Trophoblast cell (in vitro differentiated cells and primary cell): ENCODE measurements around the gene IRF7.
A peak's percentile ranks its signal among the peaks of the same experiment; 100 is the strongest.

ENCODE experiments used
- DNase-seq, 2 donors: peaks; one replicate each; pipeline ENCODE4 v3.0.0-alpha.2; 2016
- H2AFZ ChIP-seq: 2 replicates; pipeline ENCODE4 v1.6.1; 2013; ENCODE audit warnings: low read length, moderate library complexity, mild to moderate bottlenecking; ENCODE audit not compliant: insufficient read depth, poor library complexity
- H2AK5ac ChIP-seq: 2 replicates; pipeline ENCODE4 v1.6.1; 2013; ENCODE audit warnings: mild to moderate bottlenecking, low read length
- H2BK120ac ChIP-seq: 2 replicates; pipeline ENCODE4 v1.6.1; 2013; ENCODE audit warnings: low read length, mild to moderate bottlenecking, moderate library complexity; ENCODE audit not compliant: insufficient read depth, poor library complexity
- H2BK12ac ChIP-seq: 2 replicates; pipeline ENCODE4 v1.6.1; 2013; ENCODE audit warnings: mild to moderate bottlenecking, low read length, moderate library complexity
- H2BK5ac ChIP-seq: 2 replicates; pipeline ENCODE4 v1.6.1; 2013; ENCODE audit warnings: low read length, low read depth, moderate library complexity, mild to moderate bottlenecking; ENCODE audit not compliant: poor library complexity
- H3K14ac ChIP-seq: 2 replicates; pipeline ENCODE4 v1.6.1; 2013; ENCODE audit warnings: mild to moderate bottlenecking, low read length
- H3K18ac ChIP-seq: 2 replicates; pipeline ENCODE4 v1.6.1; 2013; ENCODE audit warnings: mild to moderate bottlenecking, low read length
- H3K23ac ChIP-seq: 2 replicates; pipeline ENCODE4 v1.6.1; 2013; ENCODE audit warnings: low read length
- H3K27ac ChIP-seq: 2 replicates; pipeline ENCODE4 v1.5.1; 2013; ENCODE audit warnings: low read depth, mild to moderate bottlenecking, inconsistent platforms, low read length, moderate library complexity
- H3K27me3 ChIP-seq: 2 replicates; pipeline ENCODE4 v1.6.1; 2013; ENCODE audit warnings: inconsistent platforms, mild to moderate bottlenecking, low read length, moderate library complexity; ENCODE audit not compliant: insufficient read depth
- H3K36me3 ChIP-seq, 2 experiments: 1 replicate in 1 of 2; 2 replicates in 1 of 2; pipeline ENCODE4 v1.6.1; 2013; ENCODE audit warnings: low read length in 2 of 2, mild to moderate bottlenecking in 2 of 2, moderate library complexity in 1 of 2; ENCODE audit not compliant: insufficient read depth in 2 of 2, control insufficient read depth in 1 of 2
- H3K4ac ChIP-seq: 2 replicates; pipeline ENCODE4 v1.6.1; 2013; ENCODE audit warnings: low read depth, mild to moderate bottlenecking, low read length, moderate library complexity
- H3K4me1 ChIP-seq, 2 experiments: 1 replicate in 1 of 2; 2 replicates in 1 of 2; pipeline ENCODE4 v1.6.1; 2013; ENCODE audit warnings: low read length in 2 of 2, mild to moderate bottlenecking in 2 of 2, moderate library complexity in 1 of 2; ENCODE audit not compliant: insufficient read depth in 2 of 2, control insufficient read depth in 1 of 2
- H3K4me2 ChIP-seq: 2 replicates; pipeline ENCODE4 v1.6.1; 2013; ENCODE audit warnings: inconsistent platforms, mild to moderate bottlenecking, low read length, moderate library complexity
- H3K4me3 ChIP-seq: 2 replicates; pipeline ENCODE4 v1.5.1; 2013; ENCODE audit warnings: mild to moderate bottlenecking, low read depth, low read length, inconsistent platforms
- H3K79me1 ChIP-seq: one replicate; pipeline ENCODE4 v1.6.1; 2013; ENCODE audit warnings: low read length
- H3K79me2 ChIP-seq: 2 replicates; pipeline ENCODE4 v1.6.1; 2013; ENCODE audit warnings: low read length, mild to moderate bottlenecking; ENCODE audit not compliant: control insufficient read depth, insufficient read depth, poor library complexity
- H3K9ac ChIP-seq: 2 replicates; pipeline ENCODE4 v1.6.1; 2013; ENCODE audit warnings: mild to moderate bottlenecking, low read length
- H3K9me3 ChIP-seq: 2 replicates; pipeline ENCODE4 v1.6.1; 2013; ENCODE audit warnings: low read depth, mild to moderate bottlenecking, control low read depth, inconsistent platforms, low read length; ENCODE audit not compliant: insufficient read depth
- H4K12ac ChIP-seq: 2 replicates; pipeline ENCODE4 v1.6.1; 2013; ENCODE audit warnings: low read depth, mild to moderate bottlenecking, low read length, moderate library complexity
- H4K8ac ChIP-seq: 2 replicates; pipeline ENCODE4 v1.6.1; 2013; ENCODE audit warnings: low read depth, mild to moderate bottlenecking, low read length, moderate library complexity
- H4K91ac ChIP-seq: one replicate; pipeline ENCODE4 v1.6.1; 2013; ENCODE audit warnings: low read depth, mild to moderate bottlenecking, low read length, moderate library complexity
- WGBS: extraction: QIAGEN DNeasy Blood & Tissue Kit; methylation state at CpG from one replicate; pipeline ENCODE4 v1.1.7; 2013; ENCODE audit warnings: missing lambda C conversion rate; ENCODE audit not compliant: insufficient read length, insufficient coverage; ENCODE audit errors: extremely low coverage; 5-methylcytosine and 5-hydroxymethylcytosine counted together

IRF7 gene

DNA sequence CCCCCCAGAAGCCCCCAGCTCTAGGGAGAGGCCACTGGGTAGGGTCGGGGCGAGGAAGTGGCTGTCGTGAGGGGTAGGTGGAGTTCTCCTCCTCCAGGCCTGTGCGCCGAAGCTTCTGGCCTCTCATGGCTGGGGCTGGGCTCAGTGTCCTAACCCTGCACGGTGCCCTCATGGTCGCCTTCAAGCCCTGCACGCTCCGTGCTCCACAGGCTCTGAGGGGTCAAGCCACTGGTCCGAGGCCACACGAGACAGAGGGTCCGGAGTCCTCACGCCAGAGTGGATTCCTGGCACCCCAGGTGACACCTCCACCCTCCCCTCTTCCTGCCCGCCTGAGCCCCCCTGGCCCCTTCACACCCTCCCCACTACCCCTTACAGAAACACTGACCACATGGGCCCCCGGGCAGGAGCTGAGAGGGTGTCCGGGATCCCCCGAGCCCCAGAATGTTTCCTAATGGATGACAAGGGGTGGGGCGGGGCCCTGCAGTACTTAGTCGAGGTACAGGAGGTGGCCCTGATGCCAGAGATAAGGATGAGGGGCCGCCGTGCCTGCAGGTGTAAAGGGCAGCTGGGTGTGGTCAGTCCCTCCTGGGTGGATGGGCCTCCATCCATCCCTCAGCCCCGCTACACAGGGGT is 10.0 kb upstream of the IRF7 start:
- Histone ChIP-seq H3K4me2 (no peak overlapping the region), H4K8ac (no peak overlapping the region), H3K4me3 (no peak overlapping the region), H2BK5ac (no peak overlapping the region), H3K23ac (no peak overlapping the region), H3K9ac (no peak overlapping the region), H3K4ac (no peak overlapping the region), H3K79me1 (no peaks in the 10 kb centered on the region), H3K4me1 (peaks cover 0 to 7% of the 10 kb centered on the region in 2 experiments), H3K9me3 (peaks cover 1% of the 10 kb centered on the region), H3K27ac (no peak overlapping the region), H2BK12ac (no peak overlapping the region), H2AFZ (no peak overlapping the region), H2AK5ac (no peak overlapping the region), H3K27me3 (peaks cover 5% of the 10 kb centered on the region), H2BK120ac (no peak overlapping the region), H3K36me3 (peaks cover 0 to 2% of the 10 kb centered on the region in 2 experiments), H4K91ac (no peak overlapping the region), H4K12ac (no peak overlapping the region), H3K18ac (no peak overlapping the region), H3K14ac (no peak overlapping the region), H3K79me2 (no peaks in the 10 kb centered on the region)
- WGBS, result no CpG with 5 or more reads among the region's 22 CpGs
- no peak for DNase-seq

- Histone ChIP-seq H3K14ac (no peak within 1 kb of the TSS), H3K4me3 (no peak within 1 kb of the TSS), H3K79me1 (no peaks in the 10 kb centered on the region), H3K27me3 (peaks cover 5% of the 10 kb centered on the region), H3K4ac (no peak within 1 kb of the TSS), H3K9me3 (peaks cover 1% of the 10 kb centered on the region), H3K27ac (no peak within 1 kb of the TSS), H3K23ac (no peak within 1 kb of the TSS), H2BK12ac (no peak within 1 kb of the TSS), H2BK5ac (no peak within 1 kb of the TSS), H3K79me2 (no peaks in the 10 kb centered on the region), H4K8ac (no peak within 1 kb of the TSS), H3K9ac (no peak within 1 kb of the TSS), H3K36me3 (peaks cover 0 to 2% of the 10 kb centered on the region in 2 experiments), H2BK120ac (no peak within 1 kb of the TSS), H3K4me2 (no peak within 1 kb of the TSS), H4K12ac (no peak within 1 kb of the TSS), H2AK5ac (no peak within 1 kb of the TSS), H2AFZ (no peak within 1 kb of the TSS), H3K4me1 (peaks cover 0 to 7% of the 10 kb centered on the region in 2 experiments), H3K18ac (no peak within 1 kb of the TSS), H4K91ac (no peak within 1 kb of the TSS)
- no CpG with 5 or more reads among the region's 33 CpGs for WGBS
- DNase-seq, result no peak
These were observed 9.2 kb upstream of the IRF7 start, which contains the start of gene CDHR5 for GRCh38 chr11:624705-625635. TSS of gene CDHR5 (minus strand) at chr11:624955. CDS start at chr11:624902, 53 bp downstream.

DNA sequence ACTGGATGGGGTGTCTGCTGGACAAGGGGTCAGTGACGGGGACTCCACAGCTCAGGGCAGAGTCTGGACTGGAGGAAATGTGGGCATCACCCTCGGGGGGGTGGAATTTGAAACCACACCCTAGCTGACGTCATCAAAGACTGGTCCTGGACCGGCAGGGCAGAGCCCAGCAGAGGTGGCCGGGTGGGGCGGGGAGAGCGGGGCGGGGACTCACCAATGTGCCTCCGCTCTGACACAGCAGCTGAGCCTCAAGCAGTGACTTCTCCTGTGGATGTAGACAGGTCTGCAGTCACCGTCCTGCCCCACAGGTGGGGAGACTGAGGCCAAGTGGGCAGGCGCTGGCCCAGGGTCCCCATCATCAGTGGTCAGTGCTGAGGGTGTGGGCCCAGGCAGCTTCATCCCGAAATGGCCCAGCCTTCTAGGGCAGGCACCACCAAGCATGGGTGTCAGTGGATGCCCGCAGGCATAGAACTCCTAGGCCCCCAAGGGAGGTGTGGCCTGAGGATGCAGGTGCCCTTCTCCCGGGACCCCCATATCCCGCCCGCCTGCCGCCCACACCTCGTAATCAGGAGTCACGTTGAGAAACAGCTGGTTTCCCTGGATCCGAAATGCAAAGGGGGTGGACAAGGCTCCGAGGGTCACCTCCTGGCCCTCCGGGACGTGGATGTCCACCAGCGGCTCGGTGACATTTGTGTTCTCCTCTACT is 8.4 kb upstream of the IRF7 start:
- no peak overlapping the region for H3K9ac ChIP-seq
- no peak overlapping the region for H2AK5ac ChIP-seq
- H3K4me2 ChIP-seq, result no peak overlapping the region
- H2BK12ac ChIP-seq, result no peak overlapping the region
- peaks cover 4 to 8% of the 10 kb centered on the region in 2 experiments for H3K36me3 ChIP-seq
- no peak overlapping the region for H4K8ac ChIP-seq
- H3K4ac ChIP-seq, result no peak overlapping the region
- peaks cover 0 to 7% of the 10 kb centered on the region in 2 experiments for H3K4me1 ChIP-seq
- peaks cover 5% of the 10 kb centered on the region for H3K27me3 ChIP-seq
- no peak overlapping the region for H3K4me3 ChIP-seq
- H3K9me3 ChIP-seq, result peaks cover 1% of the 10 kb centered on the region
- H3K79me2 ChIP-seq, result no peaks in the 10 kb centered on the region
- H2BK120ac ChIP-seq, result no peak overlapping the region
- no peak overlapping the region for H4K12ac ChIP-seq
- H4K91ac ChIP-seq, result no peak overlapping the region
- no peak overlapping the region for H2AFZ ChIP-seq
- DNase-seq, result peak; percentile 23 to 72
- WGBS, result no CpG with 5 or more reads among the region's 25 CpGs
- H3K79me1 ChIP-seq, result no peaks in the 10 kb centered on the region
- H3K27ac ChIP-seq, result no peak overlapping the region
- H3K23ac ChIP-seq, result no peak overlapping the region
- no peak overlapping the region for H3K14ac ChIP-seq
- no peak overlapping the region for H3K18ac ChIP-seq
- H2BK5ac ChIP-seq, result no peak overlapping the region

DNA sequence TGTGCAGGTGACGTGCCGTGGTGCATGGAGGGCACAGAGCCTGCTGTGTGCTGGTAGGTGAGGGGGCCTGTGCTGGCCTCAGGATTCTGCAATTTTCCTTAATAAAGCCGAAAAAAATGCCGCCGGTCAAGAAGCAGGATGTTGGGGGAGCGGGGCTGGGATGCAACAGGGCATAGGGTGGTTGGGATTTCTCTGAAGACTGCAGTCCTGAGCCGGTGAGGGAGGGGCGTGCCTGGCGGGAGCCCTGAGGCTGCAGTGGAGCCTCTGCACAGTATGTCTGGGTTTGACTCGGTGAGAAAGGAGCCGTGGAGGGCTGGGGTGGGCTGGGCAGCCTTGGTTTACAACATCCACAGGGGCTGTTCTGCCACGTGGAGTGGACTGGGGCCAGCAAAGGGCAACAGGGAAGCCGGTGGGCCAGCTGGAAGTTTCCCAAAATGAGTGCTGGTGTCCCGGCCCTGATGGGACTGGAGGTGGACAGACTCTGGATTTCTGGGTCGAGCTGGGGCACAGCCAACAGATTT is 7.7 kb upstream of the IRF7 start:
- H4K8ac ChIP-seq, result no peak overlapping the region
- H2AFZ ChIP-seq, result no peak overlapping the region
- H3K4ac ChIP-seq, result no peak overlapping the region
- no peak overlapping the region for H3K18ac ChIP-seq
- peaks cover 6 to 9% of the 10 kb centered on the region in 2 experiments for H3K36me3 ChIP-seq
- peaks cover 5% of the 10 kb centered on the region for H3K27me3 ChIP-seq
- no peaks in the 10 kb centered on the region for H3K79me1 ChIP-seq
- H3K9ac ChIP-seq, result no peak overlapping the region
- peaks cover 1% of the 10 kb centered on the region for H3K9me3 ChIP-seq
- H2BK5ac ChIP-seq, result no peak overlapping the region
- no peak overlapping the region for H3K4me2 ChIP-seq
- H3K4me3 ChIP-seq, result no peak overlapping the region
- H3K14ac ChIP-seq, result no peak overlapping the region
- no peak for DNase-seq
- H3K23ac ChIP-seq, result no peak overlapping the region
- H2BK120ac ChIP-seq, result no peak overlapping the region
- H3K4me1 ChIP-seq, result peaks cover 0 to 6% of the 10 kb centered on the region in 2 experiments
- WGBS, result no CpG with 5 or more reads among the region's 15 CpGs
- H3K79me2 ChIP-seq, result no peaks in the 10 kb centered on the region
- no peak overlapping the region for H4K12ac ChIP-seq
- H2BK12ac ChIP-seq, result no peak overlapping the region
- no peak overlapping the region for H2AK5ac ChIP-seq
- no peak overlapping the region for H4K91ac ChIP-seq
- no peak overlapping the region for H3K27ac ChIP-seq
